Lower lobe of right lung (tissue), 2 donors: ENCODE measurements around the gene MCAT. TPM values are rescaled to one million over a fixed set of nuclear protein-coding genes. Genes with fewer than 3 reads are reported as not detected.

ENCODE experiments used
- ATAC-seq, 2 donors: fragments of 200-7000 bp; cut with Tn5 transposase; one replicate each; pipeline ENCODE4 v1.9.1; 2020 to 2022; ENCODE audit warnings: mild to moderate bottlenecking in 2 of 2, moderate library complexity in 2 of 2
- DNase-seq: peaks from one replicate; pipeline ENCODE4 v3.0.0-alpha.2; 2020
- H3K27ac ChIP-seq: fragments of 200-600 bp; one replicate; pipeline ENCODE4 v1.8.0; 2022
- H3K27me3 ChIP-seq: fragments of 200-600 bp; one replicate; pipeline ENCODE4 v1.8.0; 2022; ENCODE audit warnings: low read depth
- H3K36me3 ChIP-seq: fragments of 200-600 bp; one replicate; pipeline ENCODE4 v1.8.0; 2022; ENCODE audit warnings: mild to moderate bottlenecking
- H3K4me1 ChIP-seq: fragments of 200-600 bp; one replicate; pipeline ENCODE4 v1.8.0; 2022
- H3K4me3 ChIP-seq: fragments of 200-600 bp; one replicate; pipeline ENCODE4 v1.8.0; 2022; ENCODE audit warnings: mild to moderate bottlenecking
- H3K9me3 ChIP-seq: fragments of 200-600 bp; one replicate; pipeline ENCODE4 v1.8.0; 2022
- intact Hi-C: fragments of 100-400 bp; cut with DNase I; formaldehyde crosslinking; loops from one replicate; pipeline ENCODE4 v1.11.0; 2022
- total RNA-seq: library from RNA; stranded (reverse); fragmentation: NEBNext Ultra II Directional; extraction: Animal tissue kit (Norgen Biotek cat#: 25700); gene quantifications from one replicate; pipeline ENCODE4 v1.2.1, GENCODE V29; 2021
- TF ChIP-seq, protein P1 (sequence below): fragments of 200-600 bp; IDR thresholded peaks from one replicate; pipeline ENCODE4 v1.8.0; 2022; ENCODE audit warnings: antibody characterized with exemption, mild to moderate bottlenecking
- donor health status: DM: no; HTN: yes; CAD: no; lungs with severe emphysema.

Gene MCAT
- total RNA-seq, 1 donor from 2014 or later: 11.7 TPM

GRCh38 chr22:43113526-43114251 lies 29.5 kb downstream of the MCAT start:
- peak; percentile 57 for DNase-seq
- H3K9me3 ChIP-seq: no peaks in the 10 kb centered on the region
- no peak overlapping the region for H3K27ac ChIP-seq
- intact Hi-C loops: no loop called here
- peaks cover 17% of the 10 kb centered on the region for H3K27me3 ChIP-seq
- TF ChIP-seq, protein P1, sequence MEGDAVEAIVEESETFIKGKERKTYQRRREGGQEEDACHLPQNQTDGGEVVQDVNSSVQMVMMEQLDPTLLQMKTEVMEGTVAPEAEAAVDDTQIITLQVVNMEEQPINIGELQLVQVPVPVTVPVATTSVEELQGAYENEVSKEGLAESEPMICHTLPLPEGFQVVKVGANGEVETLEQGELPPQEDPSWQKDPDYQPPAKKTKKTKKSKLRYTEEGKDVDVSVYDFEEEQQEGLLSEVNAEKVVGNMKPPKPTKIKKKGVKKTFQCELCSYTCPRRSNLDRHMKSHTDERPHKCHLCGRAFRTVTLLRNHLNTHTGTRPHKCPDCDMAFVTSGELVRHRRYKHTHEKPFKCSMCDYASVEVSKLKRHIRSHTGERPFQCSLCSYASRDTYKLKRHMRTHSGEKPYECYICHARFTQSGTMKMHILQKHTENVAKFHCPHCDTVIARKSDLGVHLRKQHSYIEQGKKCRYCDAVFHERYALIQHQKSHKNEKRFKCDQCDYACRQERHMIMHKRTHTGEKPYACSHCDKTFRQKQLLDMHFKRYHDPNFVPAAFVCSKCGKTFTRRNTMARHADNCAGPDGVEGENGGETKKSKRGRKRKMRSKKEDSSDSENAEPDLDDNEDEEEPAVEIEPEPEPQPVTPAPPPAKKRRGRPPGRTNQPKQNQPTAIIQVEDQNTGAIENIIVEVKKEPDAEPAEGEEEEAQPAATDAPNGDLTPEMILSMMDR: no peak
- H3K4me3 ChIP-seq: no peak overlapping the region
- peaks cover 19% of the 10 kb centered on the region for H3K4me1 ChIP-seq
- ATAC-seq: no peak
- no peaks in the 10 kb centered on the region for H3K36me3 ChIP-seq

- intact Hi-C loops: no loop called here
- peak; percentile 75 for DNase-seq
- H3K36me3 ChIP-seq: no peaks in the 10 kb centered on the region
- no peaks in the 10 kb centered on the region for H3K9me3 ChIP-seq
- H3K4me1 ChIP-seq: peaks cover 19% of the 10 kb centered on the region
- TF ChIP-seq, protein P1: no peak
- peak overlapping the region; percentile 75 for H3K4me3 ChIP-seq
- ATAC-seq: peak; percentile 82 to 84
- peak overlapping the region; percentile 54 for H3K27ac ChIP-seq
- H3K27me3 ChIP-seq: peaks cover 17% of the 10 kb centered on the region
These were observed 32.1 kb downstream of the MCAT start for GRCh38 chr22:43110927-43111623.

DNA sequence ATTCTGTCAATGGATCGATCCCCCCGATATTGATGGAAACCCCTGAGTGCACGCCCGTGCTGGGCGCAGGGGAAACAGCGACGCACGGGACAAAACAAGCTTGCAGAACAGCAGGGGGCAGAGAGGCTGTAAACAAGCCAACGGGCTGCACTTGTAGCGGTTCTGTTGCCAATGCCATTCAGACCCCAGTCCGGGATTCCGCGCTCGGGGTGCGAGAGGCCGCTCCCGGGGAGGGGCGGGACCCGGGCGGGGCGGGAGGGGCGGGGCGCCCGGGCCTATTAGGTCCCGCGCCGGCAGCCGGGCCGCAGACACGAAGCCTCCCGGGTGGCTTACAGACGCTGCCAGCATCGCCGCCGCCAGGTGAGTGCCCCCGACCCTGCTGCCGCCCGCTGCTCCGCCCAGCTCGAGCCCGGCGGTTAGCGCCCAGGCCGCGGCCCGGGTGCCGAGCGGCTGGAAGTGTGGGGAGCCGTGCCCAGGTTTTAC lies 32.7 kb downstream of the MCAT start, which contains the start of gene BIK:
TSS of gene BIK (plus strand) at position 307 of the 483 bp plus-strand sequence. CDS start 13,273 bp downstream, outside the sequence.
- Histone ChIP-seq H3K27me3 (peaks cover 17% of the 10 kb centered on the region), H3K27ac (peak within 1 kb of the TSS; percentile 54), H3K36me3 (no peaks in the 10 kb centered on the region), H3K4me3 (peak within 1 kb of the TSS; percentile 75), H3K4me1 (peaks cover 19% of the 10 kb centered on the region), H3K9me3 (no peaks in the 10 kb centered on the region)
- DNase-seq: peak; percentile 69
- intact Hi-C loops: no loop called here
- TF ChIP-seq, protein P1: no peak
- peak; percentile 78 to 83 for ATAC-seq

DNA sequence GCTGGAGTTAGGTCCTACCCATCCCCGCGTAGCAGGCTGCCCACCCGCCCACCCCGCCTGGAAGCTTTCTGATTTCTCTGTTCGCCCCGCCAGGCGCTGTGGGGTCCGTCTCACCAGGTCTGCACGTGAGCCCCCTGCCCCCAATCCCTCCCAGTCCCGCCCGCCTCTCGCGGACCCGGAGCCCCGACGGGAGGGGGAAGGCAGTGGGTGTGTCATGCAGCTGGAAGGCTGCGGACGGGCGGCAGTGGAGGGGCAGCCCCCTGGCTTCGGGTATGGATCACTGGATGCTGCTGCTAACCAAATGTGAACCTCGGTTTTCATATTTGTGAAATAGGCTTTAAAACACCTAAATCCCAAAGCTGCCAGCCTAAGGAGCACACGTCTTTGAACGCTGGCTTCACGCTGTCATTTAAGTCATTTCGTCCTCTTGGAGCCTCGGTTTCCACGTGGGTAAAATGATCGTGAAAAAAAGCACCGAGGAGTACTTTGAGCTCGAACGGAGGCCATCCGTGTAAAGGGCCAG lies 33.2 kb downstream of the MCAT start:
- no peak overlapping the region for H3K27ac ChIP-seq
- H3K27me3 ChIP-seq: peaks cover 17% of the 10 kb centered on the region
- intact Hi-C loops: no loop called here
- peak overlapping the region; percentile 75 for H3K4me3 ChIP-seq
- TF ChIP-seq, protein P1: no peak
- no peak for DNase-seq
- H3K9me3 ChIP-seq: no peaks in the 10 kb centered on the region
- no peak for ATAC-seq
- peaks cover 19% of the 10 kb centered on the region for H3K4me1 ChIP-seq
- H3K36me3 ChIP-seq: no peaks in the 10 kb centered on the region

- TF ChIP-seq, protein P1: no peak
- no peaks in the 10 kb centered on the region for H3K36me3 ChIP-seq
- H3K4me1 ChIP-seq: peaks cover 19% of the 10 kb centered on the region
- peaks cover 17% of the 10 kb centered on the region for H3K27me3 ChIP-seq
- H3K27ac ChIP-seq: no peak overlapping the region
- intact Hi-C loops: no loop called here
- H3K4me3 ChIP-seq: no peak overlapping the region
- DNase-seq: no peak
- no peaks in the 10 kb centered on the region for H3K9me3 ChIP-seq
- no peak for ATAC-seq
These were observed 33.7 kb downstream of the MCAT start for GRCh38 chr22:43109511-43109910.
